ENCODE results near the gene LZTFL1.

The LZTFL1 gene, protein sequence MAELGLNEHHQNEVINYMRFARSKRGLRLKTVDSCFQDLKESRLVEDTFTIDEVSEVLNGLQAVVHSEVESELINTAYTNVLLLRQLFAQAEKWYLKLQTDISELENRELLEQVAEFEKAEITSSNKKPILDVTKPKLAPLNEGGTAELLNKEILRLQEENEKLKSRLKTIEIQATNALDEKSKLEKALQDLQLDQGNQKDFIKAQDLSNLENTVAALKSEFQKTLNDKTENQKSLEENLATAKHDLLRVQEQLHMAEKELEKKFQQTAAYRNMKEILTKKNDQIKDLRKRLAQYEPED

DNA sequence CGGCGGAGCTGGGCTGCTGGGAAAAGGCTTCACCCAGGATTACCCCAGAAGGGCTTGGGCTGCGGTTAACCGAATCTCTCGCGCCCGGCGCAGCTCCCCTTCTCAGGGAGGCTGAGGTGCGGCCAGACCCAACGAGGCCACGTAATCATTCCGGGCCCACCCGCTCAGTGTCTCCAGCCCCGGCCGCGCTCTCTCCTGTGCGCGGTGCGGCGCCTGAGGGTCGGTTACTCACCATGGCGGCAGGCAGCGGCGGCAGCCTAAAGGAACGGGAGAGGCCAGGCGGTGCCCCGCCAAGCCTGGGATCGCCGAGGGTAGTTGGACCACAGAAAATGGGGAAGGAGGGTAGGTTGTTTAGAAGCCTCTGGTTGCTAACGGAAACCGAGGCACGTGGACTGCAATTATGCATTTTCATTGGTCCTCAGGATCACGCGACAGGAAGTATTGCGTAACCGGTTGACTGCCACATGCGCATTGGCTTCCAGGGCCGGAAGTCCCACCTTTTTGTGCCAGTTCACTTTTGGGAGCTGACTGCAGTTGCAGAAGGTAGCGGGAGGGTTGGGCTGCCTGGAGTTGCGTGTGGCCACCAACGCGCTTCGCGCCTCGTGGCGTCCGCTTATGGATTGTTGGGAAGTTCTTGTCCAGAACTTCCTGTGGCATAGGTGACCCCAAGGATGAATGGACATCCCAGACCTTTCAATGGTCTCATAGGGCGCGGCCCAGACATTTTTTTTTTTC lies at the start of gene LZTFL1:
Gene LZTFL1, minus strand, starts transcription at position 363 of the 735 bp plus-strand sequence. Its CDS starts 128 bp downstream, at position 235.
- peak; percentile 81 for DNase-seq

DNA sequence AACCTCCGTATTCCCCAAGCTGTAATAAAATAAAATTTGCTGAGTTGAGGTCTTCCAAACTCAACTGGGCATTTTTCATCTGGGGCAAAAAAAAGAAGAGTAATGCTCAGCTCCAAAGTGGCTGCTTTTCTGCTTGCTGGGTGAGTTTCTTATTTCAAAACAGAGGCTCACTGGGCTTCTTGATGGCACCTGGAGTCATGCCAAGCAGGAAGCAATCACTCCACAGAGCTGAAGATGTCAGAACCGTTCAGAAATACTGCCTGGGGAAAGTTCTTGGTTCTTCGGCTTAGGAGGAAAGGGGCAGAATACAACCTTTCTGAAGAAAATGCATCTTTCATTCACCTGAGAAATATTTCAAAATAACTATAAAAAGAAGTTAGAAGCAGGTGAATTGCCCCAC lies 48.5 kb upstream of the LZTFL1 start:
- DNase-seq, result peak; percentile 23

DNA sequence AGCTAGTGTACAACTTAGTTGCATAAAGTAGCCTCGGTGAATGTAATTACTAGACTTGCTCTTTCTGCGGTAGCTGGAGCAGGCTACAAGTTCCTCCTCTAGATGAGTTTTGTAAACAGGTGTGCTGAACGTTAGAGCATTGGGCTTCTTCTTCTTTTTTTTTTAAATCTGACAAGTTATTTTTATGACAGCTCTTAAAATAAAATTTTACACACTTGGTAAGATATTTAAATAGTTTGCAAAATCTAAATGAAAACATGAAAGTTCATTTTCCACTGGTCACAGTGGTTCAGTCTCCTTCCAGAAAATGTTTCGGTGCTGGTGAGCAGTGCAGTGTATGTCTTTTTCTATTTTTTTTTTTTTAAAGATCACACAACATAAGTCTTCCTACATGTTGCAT lies 47.4 kb upstream of the LZTFL1 start:
- no peak for DNase-seq

DNA sequence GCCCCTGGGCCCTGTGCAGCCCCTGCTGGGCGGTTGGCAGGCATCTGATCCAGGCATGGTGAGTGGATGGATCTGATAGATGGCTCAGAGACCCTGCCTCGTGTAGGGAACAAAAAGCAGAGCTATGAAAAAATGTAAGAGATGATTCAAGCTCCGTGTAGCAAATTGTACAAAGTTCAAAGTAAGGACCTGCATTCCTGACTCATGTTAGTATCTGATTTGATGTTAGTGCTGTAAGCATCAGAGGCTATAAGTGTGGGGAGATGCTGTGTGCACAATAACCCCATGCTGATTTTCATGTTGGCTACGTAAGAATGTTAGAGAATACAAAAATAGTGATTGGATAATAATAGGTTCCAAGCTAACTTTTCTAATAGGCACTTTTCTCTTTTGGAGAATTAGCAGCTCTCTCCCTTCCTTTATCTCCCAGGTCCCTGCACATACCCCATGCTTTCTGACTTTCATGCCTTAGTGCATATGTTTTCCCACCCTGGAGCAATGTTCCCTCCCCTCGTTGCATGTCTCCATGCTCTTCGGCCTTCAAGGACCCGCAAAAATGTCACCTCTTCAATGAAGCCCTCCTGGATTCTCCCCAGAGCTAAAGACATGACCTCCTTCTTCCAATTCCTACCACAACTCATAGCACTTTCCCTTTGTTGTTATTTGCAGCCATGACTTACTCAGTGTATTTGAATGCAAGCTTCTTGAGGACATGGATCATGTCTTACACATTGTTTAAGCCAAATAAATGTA lies 46.0 kb upstream of the LZTFL1 start:
- DNase-seq, result no peak

DNA sequence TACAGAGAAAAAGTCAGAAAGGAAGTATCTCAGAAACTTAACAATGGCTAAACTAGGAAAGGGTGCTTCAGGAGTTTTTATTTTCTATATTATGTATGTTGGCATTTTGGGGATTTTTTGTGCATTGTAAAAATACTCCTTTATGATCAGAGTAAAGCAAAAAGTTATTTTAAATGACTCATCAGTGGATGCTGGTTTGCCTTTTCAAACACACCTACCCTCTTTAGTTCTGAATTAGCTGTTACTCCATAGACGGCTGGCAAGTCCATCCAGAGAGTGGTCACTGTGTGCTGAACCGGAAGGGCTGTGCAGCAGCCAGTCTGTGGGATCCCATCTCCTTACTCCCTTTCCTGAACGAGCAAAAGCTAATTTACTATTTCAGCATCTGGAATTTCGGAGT lies 45.4 kb upstream of the LZTFL1 start:
- no peak for DNase-seq

DNA sequence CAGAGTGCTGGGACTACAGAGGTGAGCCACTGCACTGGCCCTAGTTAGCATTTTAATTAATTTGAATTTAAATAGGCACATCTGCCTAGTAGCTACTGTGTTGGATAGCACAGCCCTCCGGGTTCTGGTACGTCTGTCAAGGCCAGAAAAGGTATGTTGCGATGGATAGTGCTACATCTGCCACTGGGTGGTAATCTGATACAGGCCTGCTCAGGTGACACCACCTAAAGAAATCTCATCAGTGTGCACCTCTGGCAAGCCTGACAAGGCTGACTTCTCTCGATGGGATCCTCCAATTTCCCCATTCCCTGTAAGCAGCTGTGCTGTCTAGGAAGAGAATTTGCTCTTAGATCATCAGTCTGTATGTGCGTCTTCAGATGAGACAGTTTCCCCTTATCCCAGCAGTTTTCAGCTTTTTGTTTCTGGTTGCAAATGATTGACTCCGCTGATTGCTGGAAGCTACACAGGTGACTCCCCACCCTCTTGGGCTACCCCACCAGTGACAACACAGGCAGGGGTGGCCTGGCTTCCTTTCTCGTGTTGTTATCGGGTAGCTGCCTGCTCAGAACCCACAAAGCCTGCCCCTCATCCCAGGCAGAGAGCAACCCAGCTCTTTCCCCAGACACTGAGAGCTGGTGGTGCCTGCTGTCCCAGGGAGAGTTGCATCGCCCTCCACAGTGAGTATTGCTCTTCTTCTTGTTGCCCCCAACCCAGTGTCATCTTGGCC lies 44.2 kb upstream of the LZTFL1 start, which contains the start of gene CCR9:
Gene CCR9, plus strand, starts transcription at position 565 of the 727 bp plus-strand sequence. CDS start 8,391 bp downstream, outside the sequence.
- DNase-seq, result no peak

DNA sequence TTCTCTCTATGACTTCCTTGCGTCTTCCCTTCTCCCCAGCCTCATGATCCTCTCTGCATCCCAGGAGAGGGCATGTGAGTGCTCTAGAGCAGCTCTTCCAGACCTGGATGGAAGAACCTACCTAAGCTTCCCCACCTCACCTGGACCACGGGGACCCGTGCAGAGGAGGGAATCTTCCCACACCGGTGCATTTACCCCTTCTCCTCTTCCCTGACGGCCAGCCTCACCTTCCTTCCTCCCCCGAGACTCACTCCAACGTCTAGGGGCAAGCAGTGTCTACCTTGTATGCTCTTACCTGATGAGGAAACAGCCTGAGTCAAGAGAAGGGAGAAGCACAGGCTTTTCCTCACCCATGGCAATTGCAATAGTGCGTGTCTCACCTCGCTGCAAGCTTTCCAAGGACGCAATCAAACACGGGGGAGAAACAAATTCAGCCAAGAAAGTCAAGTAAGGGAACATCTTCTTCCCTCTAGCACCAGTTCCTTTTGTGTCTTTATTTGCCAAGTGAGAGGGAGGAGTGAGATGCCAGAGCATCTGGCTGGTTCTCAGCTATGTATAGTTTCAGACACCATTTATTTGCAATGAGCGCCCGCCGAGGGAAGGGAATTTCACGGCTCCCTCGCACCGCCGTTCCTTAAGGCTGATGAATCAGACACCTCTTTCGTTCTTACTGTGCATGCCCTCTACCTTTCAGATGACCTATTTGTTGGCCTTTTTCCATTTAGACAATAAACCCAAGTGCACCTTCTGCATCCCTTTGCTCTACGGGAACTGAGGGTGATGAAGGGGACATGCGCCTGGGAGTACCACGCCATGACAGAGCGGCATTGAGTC lies 42.7 kb upstream of the LZTFL1 start:
- DNase-seq, result no peak

DNA sequence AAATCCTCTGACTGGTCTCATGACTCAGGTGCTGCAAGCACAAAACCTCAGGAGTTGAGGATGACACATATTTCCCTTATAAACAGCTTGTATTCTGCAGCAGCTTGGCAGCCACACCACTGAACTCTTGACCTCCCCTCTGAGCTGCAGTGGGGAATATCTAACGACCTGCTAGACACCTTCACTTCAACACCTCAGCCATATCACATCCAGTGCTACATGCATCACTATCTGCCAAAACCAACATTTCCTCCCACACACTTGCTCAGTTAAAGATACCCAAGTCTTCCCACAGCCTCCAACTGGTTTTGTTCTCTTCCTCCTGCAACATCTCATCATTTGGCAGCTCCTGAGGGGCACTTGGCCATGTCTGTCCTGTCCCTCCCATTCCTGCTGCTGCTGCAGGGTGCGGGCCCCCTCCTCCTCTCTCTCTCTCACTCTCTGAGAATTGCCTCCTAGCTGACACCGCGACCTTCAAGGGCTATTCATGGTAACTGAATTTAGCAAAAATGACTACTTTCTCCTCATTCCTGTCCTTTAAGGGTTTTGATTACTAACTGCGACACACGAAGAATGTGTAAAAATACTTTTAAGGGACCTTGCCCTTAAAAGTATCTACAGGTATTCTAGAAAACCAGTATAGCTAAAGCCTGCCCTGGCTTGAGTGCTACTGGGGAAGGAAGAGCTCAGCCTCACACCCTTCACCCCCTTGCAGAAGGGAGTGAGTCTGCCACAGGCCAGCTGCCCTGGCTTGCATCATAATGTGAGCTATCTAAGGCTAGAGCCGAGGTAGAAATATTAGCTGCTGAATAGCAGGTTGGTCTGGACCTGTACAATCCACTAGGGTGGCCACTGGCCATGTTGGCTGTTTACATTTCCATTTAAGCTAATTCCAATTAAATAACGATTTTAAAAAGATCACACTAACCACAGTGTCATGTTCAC lies 39.4 kb upstream of the LZTFL1 start:
- DNase-seq, result no peak

DNA sequence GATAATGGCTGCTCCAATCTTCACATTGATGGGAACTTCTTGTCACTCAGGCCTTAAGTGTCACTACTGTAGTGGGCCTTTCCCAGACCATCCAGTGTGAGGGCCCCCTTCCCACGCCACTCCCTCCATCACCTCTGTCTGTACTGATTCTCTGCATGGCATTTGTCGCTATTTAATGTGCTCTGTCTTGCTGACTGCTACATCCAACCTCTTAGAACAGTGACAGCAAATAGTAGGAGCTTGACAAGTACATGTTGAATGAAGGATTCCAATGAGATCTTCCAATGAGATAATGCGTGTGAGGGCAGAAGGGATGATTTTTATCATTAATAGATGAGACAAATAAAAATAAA lies 38.8 kb upstream of the LZTFL1 start:
- DNase-seq, result no peak

DNA sequence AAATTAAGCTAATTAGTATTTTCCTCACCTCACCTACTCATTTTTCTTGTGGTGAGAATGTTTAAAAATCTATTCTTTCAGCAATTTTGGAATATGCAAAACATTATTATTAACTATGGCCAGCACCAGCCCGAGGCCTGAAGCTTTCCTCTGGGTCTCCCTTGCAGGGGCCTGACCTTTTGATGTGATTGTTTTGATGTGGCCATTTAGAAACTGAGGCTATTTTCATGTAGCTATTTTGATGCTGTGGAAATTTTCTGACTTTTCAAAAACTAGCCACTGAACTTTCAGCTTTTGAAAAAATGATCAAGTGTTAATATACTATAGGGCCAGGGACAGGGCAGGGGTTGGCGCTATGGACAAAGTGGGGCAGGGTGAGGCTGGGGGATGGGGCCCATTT lies 36.2 kb upstream of the LZTFL1 start:
- DNase-seq, result no peak

DNA sequence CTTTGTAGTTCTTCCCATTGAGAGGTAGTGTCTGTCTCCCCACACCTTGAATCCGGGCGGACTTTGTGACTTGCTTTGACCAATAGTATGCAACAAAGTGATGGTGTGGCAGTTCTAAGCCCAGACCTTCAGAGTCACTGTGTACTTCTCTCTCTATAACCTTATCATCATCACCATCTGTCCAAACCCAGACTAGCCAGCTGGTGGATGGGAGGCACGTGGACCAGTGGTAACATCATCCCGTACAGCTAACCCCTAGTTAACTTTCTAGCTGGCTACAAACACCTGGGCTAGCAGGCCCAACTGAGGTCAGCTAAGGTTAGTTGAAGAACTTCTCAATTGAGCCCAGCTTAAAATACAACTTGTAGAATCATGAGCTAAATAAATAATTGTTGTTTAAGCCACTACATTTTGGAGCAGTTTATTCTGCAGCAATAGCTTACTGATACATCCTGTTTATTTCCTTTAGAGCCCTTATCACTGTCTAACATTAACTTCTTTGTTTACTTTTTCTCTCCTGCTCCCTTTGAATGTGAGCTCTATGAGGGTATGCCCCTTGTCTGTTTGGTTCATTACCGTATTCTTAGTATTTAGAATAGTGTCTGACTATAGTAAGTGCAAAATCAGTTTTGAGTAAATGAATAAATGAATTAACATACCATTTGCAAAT lies 32.9 kb upstream of the LZTFL1 start:
- no peak for DNase-seq

DNA sequence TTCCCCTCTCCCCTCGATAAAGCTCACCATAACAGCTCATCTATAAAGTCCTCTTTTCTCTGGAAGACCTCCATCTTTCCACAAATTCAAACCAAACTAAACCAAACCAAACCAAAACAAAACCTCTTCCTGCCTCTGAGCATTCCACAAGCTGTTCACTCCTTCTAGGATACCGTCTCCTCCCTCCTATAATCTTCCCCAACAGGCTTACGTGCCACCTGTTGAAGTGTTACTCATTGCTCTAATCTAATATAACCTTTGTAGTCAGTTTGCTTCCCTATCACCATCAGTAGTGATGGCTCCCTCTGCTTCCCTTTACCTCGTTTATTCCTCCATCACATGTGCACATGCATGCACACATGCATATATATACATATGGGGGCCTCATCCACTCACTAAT lies 31.7 kb upstream of the LZTFL1 start:
- DNase-seq, result no peak

DNA sequence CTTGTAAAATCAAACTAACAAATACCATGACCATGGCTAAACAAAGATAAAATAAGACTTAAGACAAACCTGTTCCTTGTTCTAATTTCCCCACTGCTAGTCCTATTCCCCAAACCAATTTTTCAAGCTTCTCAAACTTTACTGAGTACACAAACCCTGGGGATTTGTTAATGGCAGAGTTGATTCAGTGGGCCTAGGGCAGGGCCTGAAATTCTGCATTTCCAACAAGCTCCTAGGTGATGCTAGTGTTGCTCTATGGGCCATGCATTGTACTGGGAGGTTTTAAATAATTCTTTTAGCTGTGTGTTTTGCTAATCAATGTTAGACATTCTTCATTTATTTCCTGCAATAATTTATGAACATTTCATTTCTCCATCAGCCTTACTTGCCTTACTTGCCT lies 31.1 kb upstream of the LZTFL1 start:
- DNase-seq, result no peak

DNA sequence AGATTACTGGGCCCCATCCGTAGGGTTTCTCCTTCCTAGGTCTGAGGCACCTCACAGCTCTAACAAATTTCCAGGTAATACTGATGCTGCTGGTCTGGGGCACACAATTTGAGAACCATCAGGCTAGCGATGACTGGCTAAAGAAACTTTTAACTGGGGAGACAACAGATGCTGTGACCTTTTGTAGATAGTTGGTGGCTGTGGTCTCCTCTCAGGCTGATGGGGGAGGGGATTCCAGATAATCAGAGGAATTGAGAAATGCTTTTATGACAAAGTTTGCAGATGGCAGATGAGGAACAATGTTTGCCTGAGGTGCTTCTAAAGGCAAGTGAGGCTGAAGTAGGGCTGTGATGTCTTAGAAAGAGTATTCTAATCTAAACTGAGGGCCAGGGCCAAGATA lies 30.6 kb upstream of the LZTFL1 start:
- no peak for DNase-seq

DNA sequence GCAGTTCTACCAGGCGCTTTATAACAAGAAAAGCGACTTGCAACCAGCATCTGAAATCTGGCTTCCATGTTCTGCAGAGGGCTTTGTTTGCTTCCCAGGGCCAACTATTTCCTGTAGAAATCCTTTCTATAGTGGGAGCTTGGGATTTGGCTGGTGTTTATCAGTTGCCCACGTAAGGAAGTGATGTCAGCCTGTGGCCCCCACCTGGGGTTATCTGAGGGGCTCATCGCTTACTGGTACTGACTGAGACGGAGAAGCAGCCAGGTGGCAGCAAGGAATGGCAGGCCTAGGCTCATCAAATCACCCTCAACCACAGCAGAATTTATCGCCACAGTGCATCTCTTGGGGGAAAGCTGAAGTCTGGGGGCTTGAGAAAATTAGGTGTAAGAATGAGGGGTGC lies 29.9 kb upstream of the LZTFL1 start:
- no peak for DNase-seq

DNA sequence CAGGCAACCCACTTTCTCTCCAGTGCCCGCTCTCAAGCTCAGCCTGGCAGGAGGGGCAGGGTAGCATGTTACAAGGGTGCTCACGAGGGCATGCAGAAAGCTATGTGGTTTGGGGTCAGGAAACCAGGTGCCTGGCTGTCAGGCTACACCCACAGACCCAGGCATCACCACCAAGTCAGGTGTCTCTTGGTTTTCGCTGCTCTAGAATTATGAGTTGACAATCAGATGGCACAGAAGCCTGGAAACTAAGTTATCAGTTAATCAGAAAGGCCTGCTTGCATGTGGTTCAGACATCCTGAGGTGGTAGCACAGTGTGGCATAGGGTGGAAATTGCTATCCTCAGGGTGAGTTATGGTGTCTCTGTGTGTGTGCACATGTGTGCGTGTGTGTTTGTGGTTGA lies 28.2 kb upstream of the LZTFL1 start:
- no peak for DNase-seq

DNA sequence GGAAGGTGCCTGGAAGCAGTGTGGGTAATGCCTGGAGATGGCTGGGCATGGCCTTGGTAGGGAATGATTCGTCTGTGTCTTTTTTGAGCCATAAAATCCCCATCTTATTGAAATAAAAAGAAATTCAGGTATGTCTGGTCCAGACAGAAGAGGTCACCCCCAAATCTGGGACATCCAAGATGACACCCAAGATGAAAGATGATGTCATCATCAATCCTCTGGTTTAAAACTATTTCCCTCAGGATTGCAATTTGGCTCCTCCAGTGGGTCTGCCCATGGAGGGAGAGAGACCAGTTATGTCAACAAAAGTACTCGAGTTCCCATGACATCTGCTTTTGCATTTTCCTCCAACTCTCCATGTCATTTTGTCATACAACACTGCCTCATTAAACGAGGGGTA lies 27.7 kb upstream of the LZTFL1 start:
- DNase-seq, result no peak

DNA sequence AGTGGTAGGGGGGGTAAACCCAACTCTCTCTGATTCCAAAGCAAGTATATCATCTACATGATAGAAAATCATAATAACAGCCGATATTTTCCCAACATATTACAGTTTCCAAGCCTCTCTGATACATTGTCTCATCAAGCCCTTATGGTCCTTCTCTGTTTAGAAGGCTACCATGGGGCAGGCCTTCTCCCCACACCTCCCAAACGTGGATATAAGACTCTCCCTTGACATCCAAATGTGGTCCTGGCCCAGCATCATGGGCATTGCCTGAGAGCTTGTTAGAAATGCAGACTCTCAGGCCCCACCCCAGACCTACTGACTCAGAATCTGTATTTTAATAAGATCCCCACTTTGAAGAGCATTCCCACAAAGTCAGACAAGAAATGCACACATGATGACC lies 26.7 kb upstream of the LZTFL1 start:
- no peak for DNase-seq

DNA sequence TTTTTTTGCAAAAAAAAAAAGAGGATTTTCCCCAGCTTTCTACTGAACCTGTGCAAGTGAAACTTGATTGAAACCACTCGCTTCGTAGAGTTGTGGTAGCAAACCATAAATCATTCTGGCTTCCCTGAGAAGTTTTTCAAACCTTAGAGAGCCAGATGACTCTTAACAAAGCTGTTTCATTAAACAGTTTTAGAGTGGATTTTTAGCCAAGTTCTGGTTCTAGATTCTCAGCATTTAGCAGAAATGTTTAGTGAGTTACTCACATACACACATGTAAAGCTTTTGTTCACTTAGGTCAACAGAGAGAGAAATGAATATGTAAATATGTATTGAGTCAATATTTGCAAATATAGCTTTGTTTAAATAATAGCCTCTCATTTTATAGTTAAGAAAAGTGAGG lies 26.3 kb upstream of the LZTFL1 start:
- DNase-seq, result no peak

DNA sequence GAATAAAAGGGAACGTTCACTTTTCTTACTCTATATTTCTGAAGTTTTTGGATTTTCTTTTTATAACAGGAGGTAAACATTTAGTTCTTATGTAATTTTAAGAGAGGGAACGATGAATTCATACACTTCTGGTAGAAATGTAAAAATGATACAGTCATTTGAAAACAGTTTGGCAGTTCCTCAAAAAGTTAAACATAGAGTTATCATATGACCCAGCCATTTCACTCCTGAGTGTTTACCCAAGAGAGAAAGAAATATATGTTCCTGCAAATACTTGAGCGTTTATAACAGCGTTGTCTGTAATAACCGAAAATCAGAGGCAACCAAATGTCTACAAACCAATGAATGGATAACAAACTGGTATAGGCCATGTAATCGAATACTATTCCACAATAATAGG lies 23.6 kb upstream of the LZTFL1 start:
- DNase-seq, result no peak

Measured in DMS153 (cell line).